Measurements from ENCODE around the gene PALS2. TPM values are rescaled to one million over a fixed set of nuclear protein-coding genes. Genes with fewer than 3 reads are reported as not detected.

The PALS2 gene
- total and polyA plus RNA-seq, 8 donors, result 7.5 to 27.3 (median 10.6) TPM

DNA sequence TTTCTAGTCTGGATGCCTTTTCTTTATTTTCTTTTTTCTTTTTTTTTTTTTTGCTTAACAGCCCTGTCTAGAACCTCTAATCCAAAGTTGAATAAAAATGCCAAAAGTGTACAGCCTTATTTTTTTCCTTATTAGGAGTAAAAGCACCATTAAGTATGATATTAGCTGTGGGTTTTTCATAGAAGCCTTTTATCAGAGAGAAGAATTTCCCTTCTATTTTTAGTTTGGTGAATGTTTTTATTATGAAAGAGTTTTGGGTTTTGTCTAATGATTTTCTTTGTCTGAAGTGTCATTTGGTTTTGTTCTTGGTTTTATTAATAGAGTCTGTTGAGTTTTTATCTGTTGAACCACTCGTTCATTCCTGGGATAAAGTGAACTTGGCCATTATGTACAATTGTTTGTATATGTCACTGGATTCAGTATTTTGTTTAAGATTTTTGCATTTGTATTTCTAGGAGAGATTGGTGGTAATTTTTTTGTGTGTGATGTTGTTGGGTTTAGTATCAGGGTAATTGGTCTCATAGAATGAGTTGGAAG, 49.5 kb downstream of the PALS2 start:
- no peaks in the 10 kb centered on the region for H3K4me1 ChIP-seq
- no peak overlapping the region for H3K4me3 ChIP-seq
- peaks cover 0 to 2% of the 10 kb centered on the region in 2 donors for H3K9me3 ChIP-seq
- intact Hi-C loops (cut with DNase I), result no loop called here
- DNase-seq, result no peak
- TF ChIP-seq, protein P1, sequence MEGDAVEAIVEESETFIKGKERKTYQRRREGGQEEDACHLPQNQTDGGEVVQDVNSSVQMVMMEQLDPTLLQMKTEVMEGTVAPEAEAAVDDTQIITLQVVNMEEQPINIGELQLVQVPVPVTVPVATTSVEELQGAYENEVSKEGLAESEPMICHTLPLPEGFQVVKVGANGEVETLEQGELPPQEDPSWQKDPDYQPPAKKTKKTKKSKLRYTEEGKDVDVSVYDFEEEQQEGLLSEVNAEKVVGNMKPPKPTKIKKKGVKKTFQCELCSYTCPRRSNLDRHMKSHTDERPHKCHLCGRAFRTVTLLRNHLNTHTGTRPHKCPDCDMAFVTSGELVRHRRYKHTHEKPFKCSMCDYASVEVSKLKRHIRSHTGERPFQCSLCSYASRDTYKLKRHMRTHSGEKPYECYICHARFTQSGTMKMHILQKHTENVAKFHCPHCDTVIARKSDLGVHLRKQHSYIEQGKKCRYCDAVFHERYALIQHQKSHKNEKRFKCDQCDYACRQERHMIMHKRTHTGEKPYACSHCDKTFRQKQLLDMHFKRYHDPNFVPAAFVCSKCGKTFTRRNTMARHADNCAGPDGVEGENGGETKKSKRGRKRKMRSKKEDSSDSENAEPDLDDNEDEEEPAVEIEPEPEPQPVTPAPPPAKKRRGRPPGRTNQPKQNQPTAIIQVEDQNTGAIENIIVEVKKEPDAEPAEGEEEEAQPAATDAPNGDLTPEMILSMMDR (IDR thresholded peaks at IDR 0.05), result no peak
- no peak overlapping the region for H3K27ac ChIP-seq
- no peaks in the 10 kb centered on the region for H3K27me3 ChIP-seq
- no peaks in the 10 kb centered on the region for H3K36me3 ChIP-seq
- ATAC-seq, result no peak

Other genes starting within 250 kb of the PALS2 start
- 10 to 100 TPM in 1 of 2 donors, 1 to 10 TPM in 1; 8.3 to 13.1 TPM for gene GSDME, start 184.0 kb downstream of the PALS2 start, total RNA-seq
- 10 to 100 TPM in 5 of 6 donors, 1 to 10 TPM in 1; 9.0 to 16.6 (median 12.4) TPM for gene GSDME, start 184.0 kb downstream of the PALS2 start, polyA plus RNA-seq (ENCODE audit: insufficient read length in 6 of 6)

Measured in left lung (tissue), 10 donors.